COLO668 (cell line): ENCODE measurements around the gene ANKRD60.

Experiments used
- DNase-seq: peaks from one replicate; lab custom pipeline; 2025; ENCODE audit not compliant: unreplicated experiment; lab: John Stamatoyannopoulos, UW

Gene ANKRD60

GRCh38 chr20:58245181-58245891 lies 16.9 kb upstream of the ANKRD60 start:
- DNase-seq, result no peak

GRCh38 chr20:58244517-58245030 lies 16.1 kb upstream of the ANKRD60 start:
- no peak for DNase-seq

- no peak for DNase-seq
Measured at GRCh38 chr20:58243653-58244410, 15.4 kb upstream of the ANKRD60 start.

- DNase-seq, result no peak
Measured at GRCh38 chr20:58242824-58243223, 14.4 kb upstream of the ANKRD60 start.

- no peak for DNase-seq
Measured at GRCh38 chr20:58241766-58242465, 13.5 kb upstream of the ANKRD60 start.

- no peak for DNase-seq
Measured at GRCh38 chr20:58240471-58240870, 12.0 kb upstream of the ANKRD60 start.

GRCh38 chr20:58239216-58239615 lies 10.8 kb upstream of the ANKRD60 start:
- no peak for DNase-seq

GRCh38 chr20:58238490-58238889 lies 10.0 kb upstream of the ANKRD60 start:
- no peak for DNase-seq

GRCh38 chr20:58237318-58238132 lies 9.1 kb upstream of the ANKRD60 start:
- DNase-seq, result no peak

- DNase-seq, result peak; percentile 71
Measured at GRCh38 chr20:58236612-58237317, 8.3 kb upstream of the ANKRD60 start.

- no peak for DNase-seq
Measured at GRCh38 chr20:58235010-58235409, 6.6 kb upstream of the ANKRD60 start.

GRCh38 chr20:58233881-58234528 lies 5.6 kb upstream of the ANKRD60 start:
- DNase-seq, result no peak

GRCh38 chr20:58233393-58233792 lies 4.9 kb upstream of the ANKRD60 start:
- no peak for DNase-seq

- DNase-seq, result no peak
Measured at GRCh38 chr20:58231683-58232082, 3.2 kb upstream of the ANKRD60 start.

- DNase-seq, result no peak
Measured at GRCh38 chr20:58229198-58229798, 845 bp upstream of the ANKRD60 start.

GRCh38 chr20:58228103-58228483 lies 360 bp downstream of the ANKRD60 start:
- DNase-seq, result no peak

GRCh38 chr20:58227391-58228102 lies 906 bp downstream of the ANKRD60 start:
- DNase-seq, result no peak

- no peak for DNase-seq
Measured at GRCh38 chr20:58225452-58226200, 2.8 kb downstream of the ANKRD60 start.
